T-helper 9 cell (primary cell): ENCODE data around the gene CDH16.
"Not testable (repeated sequence)": the region's sequence is repeated elsewhere in the genome, so short reads cannot be mapped to it uniquely, and the experiment has no call there.

Experiments used
- DNase-seq: peaks from one replicate; pipeline ENCODE4 v3.0.0-alpha.2; 2020

The CDH16 gene

DNA sequence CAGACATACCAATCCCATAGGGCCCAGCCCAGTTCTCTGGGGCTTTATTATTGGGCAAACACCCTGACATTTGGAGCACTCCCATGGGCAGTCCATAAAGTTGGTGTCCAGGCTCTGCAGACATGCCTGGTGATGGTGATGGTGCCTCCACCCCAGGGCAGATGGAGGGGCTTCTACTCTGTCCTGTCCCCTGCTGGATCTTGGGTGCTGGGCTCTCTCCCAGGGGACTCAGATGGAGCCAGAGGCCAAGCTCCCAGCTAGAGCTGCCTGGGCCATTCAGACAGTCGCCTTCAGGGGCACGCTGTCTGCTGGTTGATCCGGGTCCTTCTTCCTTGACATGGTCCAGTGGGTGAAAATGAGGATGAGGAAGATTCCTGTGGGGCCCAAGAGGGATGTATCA, 10.6 kb downstream of the CDH16 start:
- no peak for DNase-seq

DNA sequence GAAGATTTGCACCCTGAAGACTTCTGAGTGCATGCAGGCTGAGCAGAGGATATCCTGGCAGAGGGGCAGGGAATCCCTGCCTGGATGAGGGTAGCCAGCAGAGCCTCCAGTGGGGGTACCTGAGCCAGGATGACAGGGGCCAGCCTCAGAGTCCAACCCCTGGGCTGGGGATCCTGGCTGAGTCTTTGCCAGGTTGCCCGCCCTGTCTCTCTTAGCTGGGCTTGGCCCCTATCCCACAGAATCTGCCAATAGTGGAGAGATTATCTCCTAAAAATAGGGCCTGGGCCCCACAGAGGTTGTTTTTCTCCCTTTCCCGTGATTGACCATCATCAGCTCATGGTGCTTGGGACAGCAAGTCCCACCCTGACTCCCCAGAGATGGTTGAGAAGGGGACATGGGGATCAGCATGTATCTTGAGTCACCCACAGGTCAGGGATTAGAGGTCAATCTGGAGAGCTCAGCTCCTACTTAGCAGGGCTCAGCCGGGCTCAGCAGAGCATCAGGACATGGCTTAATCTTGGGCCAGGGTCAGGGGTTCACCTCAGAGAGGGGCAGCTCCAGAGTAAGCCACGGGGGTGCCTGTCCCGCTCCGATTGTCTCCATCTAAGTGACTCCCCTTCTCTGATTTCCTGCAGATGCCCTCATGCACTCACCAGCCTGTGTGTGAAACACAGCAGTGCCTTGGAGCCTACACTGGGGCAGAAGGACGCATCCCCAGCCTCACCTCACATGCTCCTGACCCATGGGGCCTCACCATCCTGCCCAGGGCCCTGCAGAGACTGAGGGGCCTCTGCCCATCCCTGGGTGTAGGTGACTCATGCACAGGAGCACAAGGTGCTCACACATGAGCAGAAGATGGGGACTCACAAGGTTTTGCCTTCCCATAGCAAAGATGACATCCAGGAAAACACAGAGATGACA, 11.5 kb downstream of the CDH16 start:
- no peak for DNase-seq

DNA sequence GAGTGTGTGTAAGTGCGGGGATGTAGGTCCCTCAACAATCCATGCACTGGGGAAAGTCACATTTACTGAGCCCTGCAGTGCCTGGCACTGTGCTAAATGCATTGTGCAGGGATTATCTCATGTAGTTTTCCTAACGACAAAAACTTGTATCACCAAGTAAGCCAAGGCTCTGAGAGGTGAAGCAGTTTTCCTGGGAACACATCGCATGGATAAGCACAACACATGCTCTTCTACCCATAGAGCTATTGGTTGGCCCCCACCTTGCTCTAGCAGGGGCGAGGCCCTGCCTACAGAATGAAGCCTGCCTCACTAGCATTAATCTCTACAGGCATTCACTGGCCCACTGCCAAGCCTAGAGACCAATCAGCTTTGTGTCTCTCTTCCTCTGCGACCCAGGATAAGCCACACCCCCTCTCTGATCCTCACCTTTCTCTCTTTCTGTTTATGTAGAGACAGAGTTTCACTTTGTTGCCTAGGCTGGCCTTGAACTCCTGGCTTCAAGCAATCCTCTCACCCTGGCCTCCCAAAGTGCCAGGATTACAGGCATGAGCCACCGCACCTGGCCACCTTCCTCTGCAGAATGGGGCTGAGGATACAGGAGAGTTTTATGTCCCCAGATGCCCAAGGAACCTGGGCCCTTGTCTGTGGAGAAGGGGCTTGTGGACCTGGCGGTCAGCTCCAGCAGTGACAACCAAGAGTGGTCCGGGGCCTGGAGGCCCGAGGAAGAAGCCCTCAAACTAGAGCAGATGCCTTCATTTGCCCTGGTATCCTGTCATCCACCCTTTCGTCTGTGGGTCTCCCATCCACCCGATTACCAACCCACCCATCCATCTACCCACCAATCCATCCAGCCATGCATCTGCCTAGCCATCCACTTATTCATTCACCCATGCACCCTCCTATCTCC, 12.8 kb downstream of the CDH16 start:
- DNase-seq = no peak

DNA sequence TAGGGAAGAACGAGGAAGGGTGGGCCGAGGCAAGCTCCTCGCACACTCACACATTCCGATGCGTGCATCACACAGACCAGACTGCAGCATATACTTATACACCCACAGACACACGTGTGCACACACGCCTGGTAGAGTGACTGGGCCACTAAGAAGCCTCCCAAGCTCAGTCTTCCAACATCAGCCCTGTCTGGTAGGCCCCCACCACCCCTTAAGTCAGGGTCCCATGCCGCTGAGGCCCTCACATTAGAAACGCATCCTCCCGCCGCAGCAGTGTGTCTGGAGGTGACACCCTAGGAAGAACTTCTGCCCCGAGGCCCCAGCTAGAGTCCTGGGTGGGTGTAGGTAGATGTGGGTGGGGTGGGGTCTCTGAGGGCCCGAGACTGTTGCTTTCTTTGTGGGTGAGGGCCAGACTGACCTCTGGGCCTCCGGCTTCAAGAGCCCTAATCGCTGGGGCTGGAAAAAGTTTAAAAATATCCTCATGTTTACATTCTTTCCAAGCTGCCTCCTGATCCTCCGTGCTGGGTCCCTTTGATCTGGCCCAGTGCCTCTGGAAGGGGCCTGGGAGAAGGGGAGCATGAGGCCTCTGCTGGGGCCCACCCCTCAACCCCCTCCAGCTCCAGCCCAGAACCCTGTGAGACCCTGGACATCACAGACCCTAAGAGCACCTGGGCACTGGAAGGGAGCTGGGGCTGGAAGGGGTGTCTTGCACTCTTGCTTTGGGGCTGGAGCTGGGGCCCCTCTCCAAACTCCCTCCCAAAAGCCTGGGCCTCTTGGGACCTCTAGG, 13.6 kb downstream of the CDH16 start:
- no peak for DNase-seq

DNA sequence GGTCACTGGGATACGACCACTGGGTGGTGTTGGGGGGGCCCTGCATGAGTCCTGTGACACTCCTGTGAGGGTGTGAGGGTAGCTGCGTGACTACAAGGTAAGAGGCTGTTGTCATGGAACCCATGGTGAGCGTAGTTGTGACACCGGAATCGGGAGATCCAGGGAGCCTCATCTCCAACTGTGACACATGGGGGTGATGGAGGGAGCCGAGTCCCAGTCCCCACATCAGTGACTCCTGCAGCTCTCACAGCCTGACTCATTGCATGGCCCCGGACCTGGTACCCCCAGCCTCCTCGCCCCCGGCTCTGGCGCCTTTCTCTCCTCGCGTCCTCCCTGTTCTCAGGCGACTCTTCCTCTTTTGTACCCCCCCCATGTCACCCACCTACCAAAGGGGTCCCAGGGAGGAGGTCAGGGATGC, 14.2 kb downstream of the CDH16 start:
- no peak for DNase-seq

DNA sequence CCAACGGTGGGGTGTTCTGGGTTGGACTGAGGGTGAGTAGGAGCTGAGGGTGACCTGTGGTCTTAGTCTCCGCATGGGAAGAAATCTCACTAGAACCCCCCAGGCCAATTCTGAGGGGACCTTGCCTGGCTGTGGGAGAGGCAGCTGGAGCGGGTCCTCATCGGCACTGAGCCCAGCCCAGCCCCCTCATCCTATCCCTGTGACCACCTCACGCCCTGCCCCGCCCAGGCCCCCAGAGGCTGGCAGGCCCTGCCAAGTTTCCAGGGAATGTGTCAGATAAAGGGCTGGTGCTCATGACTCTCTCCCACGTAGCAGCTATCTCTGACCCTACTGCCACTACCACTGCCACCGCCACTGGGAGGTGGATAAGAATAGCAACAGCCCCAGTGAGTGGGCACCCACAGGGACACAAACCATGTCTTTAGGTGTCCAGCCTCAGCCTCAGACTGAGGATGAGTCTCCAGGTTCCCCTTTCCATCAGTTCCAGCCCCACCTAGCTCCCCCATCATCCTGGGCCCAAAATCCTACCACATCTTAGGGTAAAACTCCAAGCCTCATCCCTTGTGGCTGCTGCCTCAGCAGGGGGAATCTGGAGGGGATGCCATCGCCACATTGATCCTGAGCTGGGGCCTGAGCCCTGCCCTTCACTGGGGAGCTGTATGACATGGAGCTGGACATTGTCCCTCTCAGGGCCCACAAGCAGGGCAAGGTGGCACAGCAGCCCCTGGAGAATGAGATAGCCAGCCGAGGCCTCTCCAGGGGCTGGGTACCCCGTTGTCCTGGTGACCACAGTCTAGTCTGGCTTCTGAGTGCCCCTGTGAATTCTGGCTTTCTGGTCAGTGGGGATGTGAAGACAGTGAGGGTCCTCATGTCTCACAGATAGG, 14.9 kb downstream of the CDH16 start:
- no peak for DNase-seq

DNA sequence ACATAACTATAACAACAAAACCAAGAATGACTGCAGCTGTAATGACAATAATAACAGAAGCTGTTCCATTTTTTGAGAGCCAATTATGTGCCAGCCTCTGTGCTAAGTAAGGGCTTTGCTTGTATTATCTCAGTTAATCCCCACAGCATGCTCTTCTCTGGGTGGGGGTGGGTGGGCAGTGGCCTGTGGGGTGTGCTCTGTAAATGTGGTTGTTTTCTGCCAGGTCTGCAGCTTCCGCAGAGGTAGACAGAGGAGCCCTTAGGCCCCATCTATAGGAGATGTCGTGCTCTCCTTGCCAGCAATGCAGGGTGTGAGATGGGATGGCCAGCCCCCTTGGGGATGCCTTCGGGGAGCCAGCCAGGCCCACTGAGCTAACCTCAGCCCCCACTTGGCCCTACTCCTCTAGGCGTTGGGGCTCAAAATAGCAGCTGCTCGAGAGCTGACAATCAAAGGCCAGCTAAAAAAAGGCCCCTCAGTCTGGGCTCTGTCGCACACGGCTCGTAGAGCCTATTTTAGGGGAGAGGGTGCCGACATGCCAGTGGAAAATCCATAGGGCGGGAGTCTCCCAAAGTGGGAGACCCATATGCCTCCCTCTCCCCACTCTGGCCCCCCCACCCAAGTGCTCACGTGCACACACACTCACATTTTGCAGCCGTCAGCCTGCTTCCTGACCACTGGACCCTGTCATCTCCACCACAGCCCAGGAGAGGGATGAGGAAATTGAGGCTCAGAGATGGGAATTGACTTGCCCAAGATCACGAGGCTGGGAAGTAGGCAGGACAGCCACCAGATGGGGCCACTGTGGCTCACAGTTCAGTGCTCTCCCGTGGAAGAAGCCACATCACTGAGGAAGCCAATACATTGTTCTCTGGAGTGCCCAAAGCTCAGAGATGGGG, 15.8 kb downstream of the CDH16 start:
- no peak for DNase-seq

DNA sequence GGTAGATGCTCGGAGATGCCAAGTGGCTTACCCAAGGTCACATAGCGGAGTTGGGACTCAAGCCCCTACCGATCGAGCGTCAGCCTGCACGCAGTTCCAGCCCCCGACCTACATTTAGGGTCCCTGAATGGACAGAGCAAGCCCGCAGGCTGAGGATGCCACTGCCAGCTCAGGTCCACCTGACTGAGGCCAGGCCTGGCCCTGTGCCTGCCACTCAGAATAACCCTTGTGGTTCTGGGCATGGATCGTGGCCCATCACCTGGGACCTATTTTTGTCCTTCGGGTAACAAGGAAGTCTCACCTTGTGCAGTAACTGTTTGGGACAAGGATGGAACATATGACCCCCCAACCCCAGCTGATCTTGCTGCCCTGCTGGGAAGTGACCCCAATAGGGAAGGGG, 17.1 kb downstream of the CDH16 start:
- DNase-seq = no peak

DNA sequence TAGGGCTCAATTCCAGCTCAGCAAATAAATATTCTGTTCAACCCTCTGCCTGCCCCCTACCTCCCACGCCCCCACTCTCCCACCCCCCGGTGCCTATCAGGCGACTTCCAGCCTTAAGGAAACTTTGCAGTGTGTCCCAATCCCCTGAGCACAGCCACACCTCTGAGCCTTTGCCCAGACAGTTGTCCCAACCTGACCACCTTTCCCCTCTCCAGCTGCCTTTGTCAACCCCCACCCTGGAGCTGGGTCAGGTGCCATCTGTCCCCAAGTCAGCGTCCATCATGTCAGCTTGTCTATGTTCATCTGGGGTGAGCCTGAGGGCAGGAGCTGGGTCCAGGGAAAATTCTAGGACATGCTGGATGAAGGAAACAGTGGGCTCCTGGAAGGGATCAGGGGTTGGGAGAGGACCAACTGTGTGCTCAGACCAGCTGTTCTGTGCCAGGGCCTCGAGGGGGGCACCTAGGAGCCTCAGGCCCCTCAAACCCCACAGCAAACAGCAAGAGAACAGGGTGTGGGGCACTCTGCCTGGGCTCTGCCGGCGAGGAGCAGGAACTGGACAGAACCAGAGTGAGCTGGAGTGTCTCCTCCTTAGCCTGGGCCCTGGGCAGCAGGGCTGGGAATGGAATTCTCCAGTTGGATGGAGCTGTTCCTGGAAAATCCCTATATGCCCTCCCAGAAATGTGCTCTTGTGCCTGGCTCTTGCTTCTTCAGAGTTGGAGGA, 17.8 kb downstream of the CDH16 start:
- DNase-seq = no peak

DNA sequence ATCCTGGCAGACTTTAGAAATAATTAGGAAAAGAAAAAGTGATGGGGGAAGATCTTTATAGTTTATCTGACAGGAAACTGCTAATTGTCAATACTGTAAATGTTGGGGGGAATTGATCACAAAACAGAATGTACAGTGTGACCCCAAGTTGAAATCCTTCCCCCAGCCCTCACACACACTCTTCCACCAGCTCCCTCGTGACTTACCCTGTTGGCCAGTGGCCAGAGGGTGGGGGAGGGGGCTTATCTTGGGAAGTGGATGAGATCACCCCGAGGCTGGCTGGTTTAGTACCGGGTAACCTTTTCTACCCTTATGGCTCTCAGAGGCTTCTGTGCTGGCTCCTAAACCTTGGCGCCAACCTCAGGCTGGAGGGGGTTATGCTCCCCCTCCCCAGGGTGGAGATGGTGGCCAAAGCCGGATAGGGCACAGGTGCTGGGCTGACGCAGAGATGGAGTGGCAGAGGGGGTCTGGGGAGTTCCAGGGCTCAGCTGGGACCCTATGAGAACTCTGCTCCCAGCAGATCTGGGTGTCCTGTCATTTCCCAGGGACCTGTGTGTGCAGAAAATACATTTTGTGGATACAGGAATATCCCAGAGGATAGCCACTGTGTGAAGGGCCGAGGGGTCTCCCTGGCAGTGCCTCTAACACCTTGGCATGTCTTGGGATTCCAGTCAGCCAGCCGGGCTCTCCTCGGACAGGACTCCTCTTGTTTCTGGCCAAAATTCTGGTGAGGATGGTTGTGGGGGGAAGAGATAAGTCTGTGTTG, 18.6 kb downstream of the CDH16 start:
- DNase-seq = no peak

DNA sequence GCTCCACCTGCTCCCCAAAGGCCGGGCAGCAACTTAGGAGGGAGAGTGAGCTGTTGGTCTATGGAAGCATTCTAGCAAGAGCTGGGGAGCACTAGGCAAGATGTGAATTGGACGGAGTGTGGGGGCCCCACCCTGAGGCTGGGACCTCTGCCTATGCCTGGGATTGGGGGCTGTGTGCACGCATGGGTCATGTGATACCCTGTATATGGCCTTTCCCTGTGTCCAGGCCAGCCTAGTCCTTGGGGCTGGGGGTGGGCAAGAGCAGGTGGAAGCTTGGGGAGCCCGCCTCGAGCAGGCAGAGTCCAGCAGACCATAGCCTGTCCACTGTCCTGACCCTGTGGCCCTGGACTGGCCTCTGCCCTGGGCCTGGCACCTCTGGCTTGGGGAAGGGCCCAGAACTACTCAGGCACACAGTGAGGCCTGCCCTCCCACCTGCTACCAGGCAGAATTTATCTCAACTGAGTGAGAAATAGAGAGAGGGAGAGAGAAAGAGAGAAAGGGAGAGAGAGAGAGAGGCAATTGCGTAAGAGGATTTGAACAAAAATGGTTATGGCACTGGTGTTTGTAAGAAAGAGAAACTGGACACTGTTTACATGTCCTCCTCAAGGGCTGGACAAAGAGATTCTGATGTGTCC, 19.3 kb downstream of the CDH16 start:
- no peak for DNase-seq

DNA sequence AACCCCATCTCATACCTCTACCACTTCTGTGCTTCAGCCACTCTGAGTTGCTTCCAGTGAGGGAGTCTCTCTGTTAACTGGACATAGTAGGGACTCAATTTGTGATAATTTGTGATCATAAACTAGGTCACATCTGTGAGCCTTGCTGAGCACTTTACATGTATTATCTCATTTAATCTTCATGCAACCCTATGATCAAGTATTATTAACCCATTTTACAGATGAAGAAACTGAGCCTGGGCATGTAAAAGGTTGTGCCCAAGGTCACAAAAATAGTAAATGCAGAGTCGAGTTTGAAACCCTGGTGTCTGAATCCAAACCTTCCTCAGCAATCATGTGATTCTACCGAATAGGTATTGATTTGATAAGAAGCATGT, 19.8 kb downstream of the CDH16 start:
- no peak for DNase-seq

DNA sequence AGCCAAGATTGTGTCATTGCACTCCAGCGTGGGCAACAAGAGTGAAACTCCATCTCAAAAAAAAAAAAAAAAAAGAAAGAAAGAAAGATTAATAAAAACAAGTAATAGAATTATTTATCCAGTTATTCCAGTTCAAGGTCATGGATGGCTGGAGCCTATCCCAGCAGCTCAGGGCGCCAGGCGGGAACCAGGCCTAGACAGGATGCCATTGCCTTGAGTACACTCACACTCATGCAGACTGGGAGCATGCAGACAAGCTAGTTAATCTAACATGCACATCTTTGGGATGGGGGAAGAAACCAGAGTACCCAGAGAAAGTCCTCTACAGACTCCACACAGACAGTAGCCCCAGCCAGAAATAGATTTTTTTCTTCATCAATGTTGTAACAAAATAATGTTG, 20.5 kb downstream of the CDH16 start:
- DNase-seq = no peak

DNA sequence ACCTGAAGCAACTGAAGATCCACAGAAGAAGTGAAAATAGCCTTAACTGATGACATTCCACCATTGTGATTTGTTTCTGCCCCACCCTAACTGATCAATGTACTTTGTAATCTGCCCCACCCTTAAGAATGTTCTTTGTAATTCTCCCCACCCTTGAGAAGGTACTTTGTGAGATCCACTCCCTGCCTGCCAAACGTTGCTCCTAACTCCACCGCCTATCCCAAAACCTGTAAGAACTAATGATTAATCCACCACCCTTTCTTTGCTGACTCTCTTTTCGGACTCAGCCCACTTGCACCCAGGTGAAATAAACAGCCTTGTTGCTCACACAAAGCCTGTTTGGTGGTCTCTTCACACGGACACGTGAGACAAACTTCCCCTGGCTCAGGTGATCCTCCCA, 22.0 kb downstream of the CDH16 start:
- DNase-seq = not testable (repeated sequence)

DNA sequence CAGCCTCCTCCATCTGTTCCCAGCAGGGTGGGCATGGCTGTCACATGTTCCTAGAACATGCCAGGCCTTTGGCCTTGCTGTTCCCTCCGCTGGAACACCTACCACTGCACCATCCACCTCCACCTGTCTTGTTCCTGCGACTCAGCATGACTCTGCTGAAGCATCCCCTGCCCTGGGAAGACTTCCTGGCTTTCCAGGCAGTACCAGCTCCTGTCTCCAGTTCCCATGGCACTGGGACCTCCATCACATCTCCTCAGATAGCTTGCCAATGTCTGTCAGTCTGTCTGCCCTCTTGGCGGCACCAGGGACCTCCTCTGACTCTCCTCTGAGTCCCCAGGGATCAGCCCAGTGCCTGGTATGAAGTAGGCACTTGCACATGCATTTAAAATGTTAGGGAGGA, 22.7 kb downstream of the CDH16 start:
- no peak for DNase-seq

DNA sequence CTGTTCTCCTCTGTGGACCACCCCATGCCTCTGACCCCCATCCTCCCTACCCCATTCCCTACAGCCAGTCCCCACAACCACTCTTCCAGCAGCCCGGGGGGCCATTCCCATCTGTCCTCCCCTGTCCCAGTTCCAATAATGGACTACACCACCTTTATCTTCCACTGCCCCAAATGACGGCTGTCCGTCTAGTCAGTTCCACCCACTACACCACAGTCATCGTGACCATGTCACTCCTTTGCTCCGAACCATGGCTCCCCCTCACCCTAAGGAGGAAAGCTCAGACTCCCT, 23.1 kb downstream of the CDH16 start:
- DNase-seq = no peak

DNA sequence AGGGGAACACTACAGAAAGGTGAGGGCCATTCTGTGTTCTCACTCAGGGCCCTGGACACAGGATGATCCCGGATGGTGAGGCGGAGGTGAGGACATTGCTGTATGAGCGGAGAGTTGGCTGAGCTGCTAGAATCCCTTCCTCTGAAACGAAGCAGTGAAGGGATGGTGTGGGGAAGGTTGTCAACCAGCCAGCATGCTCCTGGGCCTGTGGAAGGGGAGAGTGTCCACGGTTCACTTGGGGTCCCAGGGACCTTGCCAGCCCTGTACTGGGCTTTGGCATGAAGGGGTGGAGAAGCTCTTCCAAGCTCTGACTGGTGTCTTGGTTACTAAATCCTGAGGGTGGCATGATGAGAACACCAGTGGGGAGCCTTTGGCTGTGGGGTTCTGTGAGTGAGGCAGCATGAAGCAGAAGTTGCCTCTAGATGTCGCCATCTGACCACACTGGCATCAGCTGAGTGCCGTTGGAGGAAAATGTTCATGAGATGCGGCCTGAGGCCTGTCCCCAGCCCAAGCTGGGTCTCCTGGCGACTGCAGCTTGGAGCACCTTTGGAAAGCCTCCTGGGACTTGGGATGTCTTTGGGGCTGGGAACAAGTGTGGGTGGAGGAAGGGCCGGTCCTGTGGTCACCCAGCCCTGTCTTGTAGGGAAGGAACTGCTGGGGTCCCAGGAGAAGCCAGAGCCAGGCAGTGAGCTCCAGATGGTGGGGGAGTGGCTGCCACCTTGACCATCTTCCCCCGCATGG, 23.6 kb downstream of the CDH16 start:
- peak; percentile 32 for DNase-seq

DNA sequence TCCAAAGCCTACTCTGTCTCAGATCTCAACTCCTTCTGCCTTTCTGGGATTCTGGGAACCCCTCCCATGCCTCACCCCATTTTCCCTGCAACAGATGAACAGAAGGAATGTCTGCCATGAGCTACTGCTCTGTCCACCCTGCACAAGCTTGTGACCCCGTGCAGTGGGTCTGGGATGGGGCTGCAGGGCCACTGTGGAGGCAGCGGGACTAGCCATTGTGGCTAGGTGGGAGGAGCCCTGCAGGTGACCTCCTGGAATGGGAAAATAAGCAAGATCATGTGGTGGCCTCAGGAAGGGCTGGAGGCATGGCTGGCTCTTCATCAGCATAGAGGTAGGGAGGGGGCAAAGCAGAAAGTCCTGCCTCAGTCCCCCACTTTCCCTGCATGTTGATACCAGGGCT, 24.6 kb downstream of the CDH16 start:
- no peak for DNase-seq
